ENCODE measurements around the gene PPP1R9A. TPM values are rescaled to one million over a fixed set of nuclear protein-coding genes. Genes with fewer than 3 reads are reported as not detected.
A peak's percentile ranks its signal among the peaks of the same experiment; 100 is the strongest.

PPP1R9A gene
- polyA plus RNA-seq, 4 donors = 26.2 to 39.9 (median 30.7) TPM

GRCh38 chr7:95026018-95026417 is 118.6 kb downstream of the PPP1R9A start:
- DNase-seq (ENCODE audit: low read depth in 4 of 4, low spot score in 2 of 4) = no peak

GRCh38 chr7:95026421-95027072 is 119.2 kb downstream of the PPP1R9A start:
- no peak for DNase-seq (ENCODE audit: low read depth in 4 of 4, low spot score in 2 of 4)

GRCh38 chr7:95027234-95027872 is 120.0 kb downstream of the PPP1R9A start:
- no peak for DNase-seq (ENCODE audit: low read depth in 4 of 4, low spot score in 2 of 4)

- no peak for DNase-seq (ENCODE audit: low read depth in 4 of 4, low spot score in 2 of 4)
These were observed 121.3 kb downstream of the PPP1R9A start for GRCh38 chr7:95028683-95029082.

- no peak for DNase-seq (ENCODE audit: low read depth in 4 of 4, low spot score in 2 of 4)
These were observed 127.9 kb downstream of the PPP1R9A start for GRCh38 chr7:95035295-95035694.

GRCh38 chr7:95041031-95041430 is 133.6 kb downstream of the PPP1R9A start:
- no peak for DNase-seq (ENCODE audit: low read depth in 4 of 4, low spot score in 2 of 4)

- no peak for DNase-seq (ENCODE audit: low read depth in 4 of 4, low spot score in 2 of 4)
These were observed 138.0 kb downstream of the PPP1R9A start for GRCh38 chr7:95045236-95045923.

GRCh38 chr7:95046494-95047240 is 139.3 kb downstream of the PPP1R9A start:
- DNase-seq (ENCODE audit: low read depth in 4 of 4, low spot score in 2 of 4) = no peak

- DNase-seq (ENCODE audit: low read depth in 4 of 4, low spot score in 2 of 4) = no peak
These were observed 139.9 kb downstream of the PPP1R9A start for GRCh38 chr7:95047291-95047690.

GRCh38 chr7:95052566-95053094 is 145.2 kb downstream of the PPP1R9A start:
- DNase-seq (ENCODE audit: low read depth in 4 of 4, low spot score in 2 of 4) = no peak

- no peak for DNase-seq (ENCODE audit: low read depth in 4 of 4, low spot score in 2 of 4)
These were observed 147.0 kb downstream of the PPP1R9A start for GRCh38 chr7:95054386-95054785.

GRCh38 chr7:95055295-95055694 is 147.9 kb downstream of the PPP1R9A start:
- no peak for DNase-seq (ENCODE audit: low read depth in 4 of 4, low spot score in 2 of 4)

- no peak for DNase-seq (ENCODE audit: low read depth in 4 of 4, low spot score in 2 of 4)
These were observed 148.8 kb downstream of the PPP1R9A start for GRCh38 chr7:95056107-95056739.

GRCh38 chr7:95056901-95057300 is 149.5 kb downstream of the PPP1R9A start:
- DNase-seq (ENCODE audit: low read depth in 4 of 4, low spot score in 2 of 4) = no peak

- no peak for DNase-seq (ENCODE audit: low read depth in 4 of 4, low spot score in 2 of 4)
These were observed 152.5 kb downstream of the PPP1R9A start for GRCh38 chr7:95059842-95060313.

- DNase-seq (ENCODE audit: low read depth in 4 of 4, low spot score in 2 of 4) = no peak
These were observed 155.5 kb downstream of the PPP1R9A start for GRCh38 chr7:95062901-95063300.

GRCh38 chr7:95066737-95067530 is 159.5 kb downstream of the PPP1R9A start:
- peak; percentile 47 to 76 (median 66) for DNase-seq (ENCODE audit: low read depth in 4 of 4, low spot score in 2 of 4)

- DNase-seq (ENCODE audit: low read depth in 4 of 4, low spot score in 2 of 4) = no peak
These were observed 181.3 kb downstream of the PPP1R9A start for GRCh38 chr7:95088536-95089215.

All from left renal cortex interstitium (tissue), 4 donors.